GM21381 (cell line): ENCODE measurements around the gene KIF1C.

ENCODE experiments used
- ATAC-seq: cut with Tn5 transposase; IDR thresholded peaks from one replicate; pipeline ENCODE4 v1.9.1; 2021; ENCODE audit warnings: mild to moderate bottlenecking, moderate library complexity; ENCODE audit not compliant: unreplicated experiment

Gene KIF1C

DNA sequence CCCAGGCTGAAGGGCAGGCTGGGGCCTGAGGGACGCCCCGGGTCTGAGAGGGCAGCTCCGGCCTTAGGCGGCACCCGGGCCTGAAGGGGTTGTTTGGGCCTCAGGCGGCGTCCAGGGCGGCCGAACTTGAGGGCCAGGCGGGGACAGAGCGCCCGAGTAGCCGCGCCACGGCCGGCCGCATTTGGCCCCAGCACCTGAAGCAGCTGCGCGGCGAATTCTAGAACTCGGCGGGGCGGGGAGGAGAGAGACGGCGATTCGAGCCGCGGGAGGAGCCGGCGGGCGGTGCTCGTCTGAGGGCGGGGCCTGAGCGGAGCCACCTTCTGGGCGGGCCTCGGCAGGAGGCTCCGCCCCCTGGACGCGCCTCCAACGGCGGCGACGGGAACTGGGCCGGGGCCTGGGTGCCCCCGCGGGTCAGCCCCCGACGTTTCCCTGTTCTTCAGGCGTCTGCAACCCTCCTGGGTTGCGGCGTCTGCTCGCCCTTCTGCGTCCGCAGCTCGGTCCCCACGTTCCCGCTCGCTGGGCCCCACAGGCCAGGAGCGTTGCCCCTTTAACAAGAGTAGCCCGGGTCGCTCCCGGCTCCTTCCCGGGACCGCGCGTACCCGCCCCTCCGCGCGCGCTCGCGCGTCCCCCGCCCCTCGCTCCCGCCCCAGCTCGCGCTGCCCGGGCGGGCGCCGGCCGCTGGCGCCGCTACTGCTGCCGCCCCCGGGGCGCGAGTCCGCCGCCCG is at the start of gene KIF1C, which contains the start of gene INCA1:
TSS of gene KIF1C (plus strand) at position 649 of the 725 bp plus-strand sequence. CDS start 2,297 bp downstream, outside the sequence.
TSS of gene INCA1 (minus strand) at position 221 of the 725 bp plus-strand sequence. CDS start 3,085 bp downstream, outside the sequence.
- peak; percentile 85 for ATAC-seq

DNA sequence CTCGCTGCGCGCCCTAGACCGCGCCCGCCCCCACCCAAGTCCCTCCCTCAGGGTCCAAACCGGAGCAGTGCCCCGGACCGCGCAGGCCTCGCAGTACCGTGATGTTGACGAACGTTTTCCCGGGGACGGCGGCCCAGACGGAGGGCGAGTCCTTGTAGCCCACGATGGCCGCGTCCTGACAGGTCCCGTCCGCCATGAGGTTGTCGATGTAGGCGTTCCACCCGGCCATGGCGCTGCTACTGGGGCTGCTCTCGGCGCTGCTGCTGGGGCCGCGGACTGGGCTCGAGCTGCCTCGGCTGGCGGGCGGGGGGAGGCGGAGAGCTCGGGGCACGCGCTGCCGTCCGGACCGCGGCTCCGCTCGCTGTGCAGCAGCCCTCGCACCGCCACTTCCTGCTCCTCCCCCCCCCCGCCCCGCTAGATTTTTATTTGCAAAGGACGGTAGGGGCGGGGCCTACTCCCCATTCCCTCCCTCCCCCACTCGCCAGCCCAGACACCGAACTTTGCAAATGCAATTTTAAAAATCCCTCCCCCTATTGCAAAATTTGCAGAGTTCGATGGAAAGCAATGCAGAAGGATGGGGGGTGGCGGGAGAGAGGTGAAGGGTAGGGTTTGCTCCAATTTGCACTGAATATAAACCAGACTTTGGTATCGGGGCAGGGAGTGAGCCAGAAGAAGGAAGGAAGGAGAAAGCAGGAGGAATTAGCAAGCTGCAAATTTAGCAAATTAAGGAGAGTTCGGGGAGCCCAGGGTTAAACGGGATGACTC is 49.4 kb upstream of the KIF1C start, which contains the start of gene PFN1:
TSS of gene PFN1 (minus strand) at position 365 of the 765 bp plus-strand sequence. CDS start at position 229, 136 bp downstream.
- peak; percentile 17 for ATAC-seq

DNA sequence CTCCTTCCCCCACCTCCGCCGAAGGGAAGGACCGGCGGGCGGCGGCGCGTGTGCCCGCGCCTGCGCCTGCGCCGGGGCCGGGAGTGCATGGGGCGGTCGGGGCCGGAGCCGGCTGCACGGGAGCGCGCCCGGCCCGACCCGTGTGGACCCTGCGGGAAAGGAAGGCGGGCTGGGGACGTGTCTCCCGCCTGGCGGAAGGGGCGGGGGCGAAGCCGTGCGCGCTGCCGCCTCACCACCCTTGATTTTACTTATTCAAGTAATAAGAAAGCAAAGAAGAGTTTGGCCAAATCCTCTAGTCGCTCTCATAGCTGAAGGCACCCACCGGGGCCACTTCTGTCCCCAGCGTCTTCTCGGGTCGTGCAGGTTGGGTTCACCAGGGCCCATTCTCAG is 48.8 kb upstream of the KIF1C start:
- peak; percentile 36 for ATAC-seq

DNA sequence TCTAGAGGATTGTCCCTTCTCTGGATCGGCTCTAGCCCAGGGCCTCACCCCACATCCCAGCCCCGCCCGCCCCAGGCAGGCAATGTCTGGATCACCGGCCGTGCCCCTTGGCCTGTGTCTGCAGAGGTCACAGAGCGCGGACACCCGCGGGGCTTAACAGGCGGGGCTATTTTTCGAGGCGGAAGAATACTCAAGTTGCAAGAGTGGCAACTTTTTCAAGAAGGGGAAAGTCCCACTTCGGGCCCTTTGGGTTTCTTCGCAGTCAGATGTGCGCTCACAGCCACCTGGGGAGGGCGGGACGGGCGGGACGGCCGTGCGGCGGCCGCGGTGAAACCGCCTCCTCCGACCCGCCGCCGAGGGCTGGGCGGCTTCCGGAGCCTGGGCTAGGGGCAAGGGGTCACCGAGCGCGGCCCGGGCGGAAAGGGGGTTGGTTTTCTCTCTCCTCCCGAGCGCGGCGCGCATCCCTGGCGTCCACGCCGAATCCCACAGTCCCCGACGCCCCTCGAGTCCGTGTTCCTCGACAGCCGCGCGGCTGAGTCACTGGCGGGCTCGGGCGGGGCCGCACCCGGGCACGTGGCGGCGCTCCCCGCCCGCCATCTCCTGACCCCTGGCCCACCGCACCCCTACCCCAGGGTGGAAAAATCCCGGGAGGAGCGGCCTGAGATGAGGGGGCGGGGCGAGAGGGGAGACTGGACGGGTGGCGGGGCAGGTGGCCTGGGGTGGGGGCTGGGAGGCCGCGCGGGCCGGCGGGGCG is 48.3 kb upstream of the KIF1C start:
- ATAC-seq, result peak; percentile 28

DNA sequence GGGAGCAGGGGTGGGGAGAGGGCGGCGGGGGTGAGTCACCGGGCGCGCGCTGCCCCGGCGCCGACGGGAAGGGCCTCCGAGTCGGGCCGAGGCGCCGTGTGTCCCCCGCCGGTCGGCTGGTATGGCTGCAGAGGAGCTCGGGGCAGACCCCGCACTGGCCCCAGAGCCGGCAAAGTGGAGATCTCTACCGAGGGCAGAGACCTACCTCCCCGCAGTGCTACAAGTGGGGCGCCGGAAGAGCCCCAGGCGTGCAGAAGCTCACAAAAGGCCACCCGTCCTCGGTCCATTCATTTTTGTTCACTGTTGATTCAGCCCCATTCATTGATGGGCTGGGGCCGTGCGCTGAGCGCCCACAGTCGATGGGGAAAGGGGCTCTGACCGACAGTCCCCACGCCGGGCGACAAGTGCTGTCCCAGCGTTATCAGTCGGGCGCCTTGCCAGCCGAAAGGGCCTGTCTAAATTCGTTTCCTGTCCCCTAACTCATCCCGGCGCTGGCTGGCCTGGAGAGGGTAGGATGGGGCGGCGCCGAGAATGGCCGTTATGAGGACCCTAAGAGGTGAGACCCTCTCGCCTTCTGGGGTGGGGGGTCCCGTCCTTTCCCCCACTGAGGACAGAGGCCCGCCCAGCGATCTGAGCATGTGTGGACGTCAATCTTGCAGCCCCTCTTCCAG is 47.5 kb upstream of the KIF1C start:
- ATAC-seq, result no peak

DNA sequence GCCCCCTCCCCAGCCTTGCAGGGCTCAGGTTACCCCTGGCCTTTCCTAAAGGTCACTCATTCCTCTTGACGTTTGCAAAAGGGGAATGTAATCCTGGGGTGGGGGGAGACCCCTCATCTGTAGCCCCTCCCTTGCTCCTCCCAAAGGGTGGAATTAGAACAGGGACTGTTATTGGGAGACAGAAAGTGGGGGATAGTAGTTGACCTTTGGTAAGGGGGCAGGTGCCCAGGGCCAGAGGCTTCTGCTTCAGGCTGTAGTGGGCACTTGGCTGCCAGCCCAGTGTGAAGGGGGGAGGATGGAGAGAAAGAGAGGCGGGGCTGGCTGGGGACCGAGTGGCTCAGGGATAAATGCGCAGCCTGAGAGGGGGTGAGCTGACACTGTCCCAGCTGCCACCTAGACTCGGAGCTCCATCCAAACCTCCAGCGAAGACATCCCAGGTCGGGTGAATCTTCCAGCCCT is 47.0 kb upstream of the KIF1C start, which contains the start of gene ENO3:
TSS of gene ENO3 (plus strand) at position 374 of the 459 bp plus-strand sequence. CDS start 711 bp downstream, outside the sequence.
- no peak for ATAC-seq

DNA sequence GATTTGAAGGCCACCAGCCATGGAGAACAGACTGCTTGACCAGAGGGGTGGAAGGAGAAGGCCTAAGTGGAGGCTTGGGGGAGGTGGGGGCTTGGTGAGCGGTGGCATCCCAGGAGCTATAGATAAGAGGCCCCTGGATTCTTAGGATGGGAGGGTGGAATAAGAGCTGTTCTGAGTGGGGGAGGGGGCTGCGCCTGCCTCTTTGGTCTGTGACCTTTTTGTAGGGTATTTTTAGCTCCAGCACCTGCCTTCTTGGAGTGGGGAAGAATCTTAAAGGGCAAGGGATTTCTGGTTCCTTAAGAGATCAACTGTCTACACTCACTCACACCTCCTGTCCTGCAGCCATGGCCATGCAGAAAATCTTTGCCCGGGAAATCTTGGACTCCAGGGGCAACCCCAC is 46.3 kb upstream of the KIF1C start:
- ATAC-seq, result no peak

DNA sequence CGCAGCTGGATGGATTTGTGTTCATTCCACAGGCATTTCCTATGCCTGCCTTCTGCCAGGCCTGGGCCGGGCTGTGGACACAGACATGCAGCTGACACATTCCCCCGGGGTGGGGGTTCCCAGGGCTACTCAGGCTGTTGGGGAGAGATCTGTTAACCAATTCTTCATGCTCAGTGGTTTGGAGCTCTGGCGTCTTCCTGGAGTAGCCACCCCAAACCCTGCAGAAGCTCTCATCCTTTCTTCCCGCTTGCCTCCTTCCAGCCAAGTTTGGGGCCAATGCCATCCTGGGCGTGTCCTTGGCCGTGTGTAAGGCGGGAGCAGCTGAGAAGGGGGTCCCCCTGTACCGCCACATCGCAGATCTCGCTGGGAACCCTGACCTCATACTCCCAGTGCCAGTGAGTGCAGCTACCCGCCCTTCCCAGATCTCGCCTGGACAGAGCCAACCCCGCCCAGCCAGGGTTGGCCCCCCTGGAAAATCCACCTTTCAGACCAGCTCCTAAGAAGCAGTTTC is 44.2 kb upstream of the KIF1C start:
- ATAC-seq, result no peak

DNA sequence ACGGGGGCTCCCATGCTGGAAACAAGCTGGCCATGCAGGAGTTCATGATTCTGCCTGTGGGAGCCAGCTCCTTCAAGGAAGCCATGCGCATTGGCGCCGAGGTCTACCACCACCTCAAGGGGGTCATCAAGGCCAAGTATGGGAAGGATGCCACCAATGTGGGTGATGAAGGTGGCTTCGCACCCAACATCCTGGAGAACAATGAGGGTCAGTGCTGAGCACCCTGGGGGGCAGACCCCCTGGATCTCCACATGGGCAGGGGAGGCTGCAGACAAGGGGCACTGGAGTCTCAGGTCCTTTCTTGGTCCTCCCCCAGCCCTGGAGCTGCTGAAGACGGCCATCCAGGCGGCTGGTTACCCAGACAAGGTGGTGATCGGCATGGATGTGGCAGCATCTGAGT is 42.7 kb upstream of the KIF1C start:
- no peak for ATAC-seq

DNA sequence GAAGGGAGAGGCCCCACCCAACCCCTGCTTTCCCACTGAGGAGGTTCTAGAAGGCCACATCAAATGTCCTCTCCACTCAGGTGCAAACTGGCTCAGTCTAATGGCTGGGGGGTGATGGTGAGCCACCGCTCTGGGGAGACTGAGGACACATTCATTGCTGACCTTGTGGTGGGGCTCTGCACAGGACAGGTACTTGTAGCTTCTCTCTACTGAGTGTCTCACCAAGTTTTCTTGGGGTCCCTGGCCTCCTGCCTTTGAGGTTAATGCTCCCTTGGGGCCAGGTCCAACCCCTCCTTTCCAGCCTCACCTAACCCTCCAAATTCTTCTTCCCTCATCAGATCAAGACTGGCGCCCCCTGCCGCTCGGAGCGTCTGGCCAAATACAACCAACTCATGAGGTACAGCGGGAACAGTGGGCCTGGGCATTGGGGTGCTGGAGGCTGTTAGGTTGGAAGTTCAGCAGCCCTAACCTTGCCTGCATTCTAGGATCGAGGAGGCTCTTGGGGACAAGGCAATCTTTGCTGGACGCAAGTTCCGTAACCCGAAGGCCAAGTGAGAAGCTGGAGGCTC is 41.2 kb upstream of the KIF1C start:
- no peak for ATAC-seq

DNA sequence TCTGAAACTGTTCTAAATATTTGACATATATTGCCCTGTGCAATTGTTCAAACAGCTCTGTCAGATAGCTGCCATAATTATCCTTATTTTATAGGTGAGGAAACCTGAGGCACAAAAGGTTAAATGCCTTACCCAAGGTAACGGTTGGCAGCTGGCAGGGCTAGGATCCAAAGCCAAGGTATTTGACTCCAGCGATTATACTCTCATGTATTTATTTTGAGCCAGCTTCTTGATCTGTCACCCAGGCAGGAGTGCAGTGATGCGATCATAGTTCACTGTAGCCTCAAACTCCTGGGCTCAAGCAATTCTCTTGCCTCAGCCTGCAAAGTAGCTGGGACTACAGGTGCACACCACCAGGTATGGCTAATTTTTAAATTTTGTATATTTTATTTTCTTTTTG is 39.6 kb upstream of the KIF1C start:
- ATAC-seq, result no peak

DNA sequence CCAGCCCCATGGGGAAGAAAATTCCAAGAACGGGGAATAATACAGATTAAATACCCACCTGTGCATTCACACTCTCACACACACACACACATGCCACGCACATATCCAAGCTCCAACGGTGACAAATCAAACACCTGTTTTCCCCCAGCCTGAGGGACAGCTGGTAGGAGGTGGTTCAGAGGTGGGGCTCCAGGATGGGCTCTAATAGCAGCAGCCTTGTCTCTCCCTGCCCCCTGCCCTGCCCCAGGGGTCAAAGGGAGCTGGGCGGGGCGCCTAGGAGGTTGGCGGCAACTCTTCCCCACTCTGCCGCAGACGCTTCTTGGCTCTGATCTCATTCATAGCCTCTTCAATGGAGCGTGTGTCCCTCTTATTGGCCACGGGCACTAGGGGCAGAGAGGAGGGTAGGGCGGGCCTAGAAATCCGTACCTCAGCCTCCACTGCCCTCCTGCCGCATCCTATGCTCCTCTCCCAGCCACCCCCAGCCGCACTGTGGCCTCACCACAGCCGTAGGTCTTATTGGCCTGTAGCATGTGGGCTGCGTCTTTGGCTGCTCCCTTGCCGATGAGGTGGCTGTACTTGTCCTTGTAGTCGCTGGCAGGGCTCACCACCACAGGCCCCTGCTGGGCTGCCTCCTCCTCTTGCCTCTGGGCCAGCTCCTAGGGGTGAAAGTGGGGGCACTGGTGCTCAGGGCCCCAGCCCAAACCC is 38.3 kb upstream of the KIF1C start:
- no peak for ATAC-seq

DNA sequence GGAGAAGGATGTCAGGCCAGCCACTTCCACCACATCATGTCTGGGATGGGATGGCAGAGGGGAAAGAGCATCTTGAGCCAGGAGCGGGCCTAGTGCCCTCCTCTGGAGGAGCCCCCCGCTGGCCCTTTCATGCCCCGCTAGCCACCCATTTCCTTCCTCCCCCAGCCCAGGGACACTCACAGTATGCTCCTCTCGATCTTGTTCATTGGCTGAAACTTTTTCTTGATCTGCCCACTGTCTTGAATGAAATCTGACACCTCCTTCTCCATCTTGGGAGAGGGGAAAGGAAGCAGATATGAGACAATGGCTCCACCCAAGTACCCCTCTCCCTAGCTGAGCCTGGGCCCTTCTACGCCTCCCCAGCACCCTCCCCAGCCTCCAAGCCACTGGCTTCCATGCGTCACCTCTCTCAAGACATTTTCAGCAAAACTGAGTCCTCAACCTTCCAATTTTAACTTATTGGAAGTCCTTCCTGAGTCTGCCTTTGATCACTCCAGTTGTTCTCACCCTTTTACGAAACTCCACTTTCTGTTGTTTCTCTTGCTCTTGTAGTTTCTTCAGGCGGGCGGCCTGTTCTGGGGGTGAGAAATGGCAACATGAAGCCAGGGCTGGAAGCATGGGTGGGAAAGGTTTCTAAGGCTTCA is 37.3 kb upstream of the KIF1C start:
- ATAC-seq, result no peak

DNA sequence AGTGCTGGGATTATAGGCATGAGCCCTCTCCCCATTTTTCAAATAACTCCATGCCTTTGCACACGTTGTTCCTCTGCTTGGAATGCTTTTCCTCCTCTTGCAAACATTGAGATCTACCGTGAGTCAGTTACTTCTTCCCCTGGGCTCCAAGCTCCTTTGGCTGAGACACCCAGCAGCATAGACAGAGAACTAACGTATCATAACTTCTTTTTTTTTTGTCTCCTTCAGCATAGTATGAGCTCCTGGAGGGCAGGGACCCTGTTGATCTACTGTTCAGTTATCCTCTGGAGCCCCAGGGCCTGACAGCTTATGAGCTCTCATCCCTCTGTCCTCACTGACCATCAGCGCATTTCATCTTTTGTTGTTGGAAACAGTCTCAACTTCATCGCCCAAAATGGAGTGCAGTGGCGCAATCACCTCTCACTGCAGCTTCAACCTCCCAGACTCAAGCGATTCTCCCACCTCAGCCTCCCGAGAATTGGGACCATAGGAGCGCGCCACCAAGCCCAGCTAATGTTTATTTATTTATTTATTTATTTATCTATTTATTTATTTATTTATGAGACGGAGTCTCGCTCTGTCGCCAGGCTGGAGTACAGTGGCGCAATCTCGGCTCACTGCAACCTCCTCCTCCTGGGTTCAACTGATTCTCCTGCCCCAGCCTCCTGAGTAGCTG is 32.3 kb upstream of the KIF1C start:
- ATAC-seq, result no peak

DNA sequence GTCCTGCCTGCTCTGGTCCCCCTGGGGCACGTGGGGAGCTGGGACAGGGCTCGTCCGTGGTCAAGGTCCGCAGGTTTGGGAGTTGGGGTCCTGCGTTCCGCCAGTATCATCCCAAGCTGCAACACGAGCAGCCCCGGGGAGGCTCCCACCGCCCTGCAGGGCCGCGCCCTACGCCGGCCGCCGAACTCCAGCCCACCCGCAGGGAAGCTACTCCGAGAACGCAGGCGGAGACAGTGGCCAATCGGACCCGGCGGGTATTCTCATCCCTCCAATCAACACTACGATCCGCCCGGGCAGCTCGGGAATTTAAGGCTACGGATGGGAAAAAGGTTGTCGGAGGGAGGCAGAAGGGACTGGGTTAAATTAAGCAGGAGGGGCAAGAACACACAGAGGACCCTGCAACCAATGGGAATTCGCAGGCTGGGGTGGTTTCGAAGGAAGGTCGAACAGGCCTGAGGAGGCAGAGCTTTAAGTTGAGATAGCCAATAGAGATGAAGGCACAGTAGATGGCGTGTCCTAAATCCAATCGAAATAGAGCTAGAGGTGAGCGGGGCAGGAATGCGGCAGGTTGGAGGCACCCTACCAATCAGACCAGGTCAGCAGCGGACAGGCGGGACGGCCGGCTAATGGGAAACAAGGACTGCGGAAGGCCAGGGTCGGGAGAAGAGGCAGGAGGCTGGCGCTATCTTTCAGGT is 30.8 kb upstream of the KIF1C start:
- peak; percentile 73 for ATAC-seq

DNA sequence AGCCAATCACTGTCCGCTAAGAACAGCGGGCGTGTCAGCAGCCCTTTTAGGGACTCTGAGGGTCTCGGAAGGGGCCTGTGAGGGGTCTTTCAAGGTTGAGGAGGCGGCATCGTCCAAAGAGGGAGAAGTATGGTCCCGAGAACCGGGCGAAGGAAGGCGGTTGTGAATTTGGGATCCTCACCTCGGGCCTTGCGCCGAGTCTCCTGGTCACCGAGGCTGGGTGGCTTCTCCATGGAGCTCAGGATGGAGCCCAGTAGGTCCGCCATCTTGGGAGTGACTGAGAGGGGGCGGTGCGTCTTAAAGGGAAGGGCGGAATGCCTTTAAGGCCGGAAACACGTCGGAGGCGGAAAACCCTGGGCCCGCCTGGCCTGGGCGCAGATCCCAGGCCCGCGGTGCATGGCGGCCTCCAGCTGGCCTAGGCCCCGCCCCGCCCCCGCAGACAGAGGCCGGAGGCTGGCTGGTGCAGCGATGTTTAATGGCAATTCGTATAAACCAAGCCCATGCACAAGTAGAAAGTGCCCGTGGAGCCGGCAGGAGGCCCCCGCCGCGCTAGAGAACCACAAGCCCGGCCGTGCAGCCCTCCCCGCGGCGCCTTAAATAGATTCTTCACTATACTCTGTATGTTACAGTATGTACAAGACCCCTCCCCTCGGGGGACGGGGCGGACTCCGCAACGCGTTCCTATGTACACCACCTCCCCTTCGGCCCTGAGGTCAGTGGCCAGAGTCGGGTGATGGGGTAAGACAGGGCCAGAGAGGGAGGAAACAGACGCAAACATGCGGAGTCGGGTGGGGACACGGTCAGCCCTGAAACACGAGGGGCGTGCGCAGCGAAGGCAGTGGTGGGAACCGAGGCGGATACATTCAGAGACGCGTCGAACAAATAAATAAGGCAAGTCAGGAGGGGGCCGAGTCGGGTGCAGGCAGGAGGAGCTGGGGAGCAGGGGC is 29.9 kb upstream of the KIF1C start, which contains the start of gene SPAG7:
TSS of gene SPAG7 (minus strand) at position 279 of the 947 bp plus-strand sequence. CDS start at position 266, 13 bp downstream.
- ATAC-seq, result peak; percentile 61
